Mammary epithelial cell (primary cell): ENCODE data around the gene SLIT1.

ENCODE experiments used
- CTCF ChIP-seq, 2 donors: IDR thresholded peaks in 1 of 2; conservative IDR thresholded peaks in 1 of 2; 2 replicates each; pipeline ENCODE4 v1.5.1; 2011 to 2012; ENCODE audit warnings: inconsistent platforms in 2 of 2, low read length in 2 of 2, mild to moderate bottlenecking in 2 of 2, control low read depth in 1 of 2, low read depth in 1 of 2; ENCODE audit not compliant: insufficient read depth in 1 of 2; ENCODE audit errors: extremely low read depth in 1 of 2
- EZH2 ChIP-seq: IDR thresholded peaks from 2 replicates; pipeline ENCODE4 v1.6.1; 2012; ENCODE audit warnings: low read length, inconsistent platforms, borderline replicate concordance

GRCh38 chr10:97154162-97154561, 31.6 kb downstream of the SLIT1 start:
- TF ChIP-seq CTCF (conservative IDR thresholded peaks at IDR 0.05 in 1 of 2, IDR thresholded peaks at IDR 0.05 in 1 of 2; ENCODE audit: extremely low read depth in 1 of 2, insufficient read depth in 1 of 2, low read depth in 1 of 2, low read length in 2 of 2) (no peak), EZH2 (no peak)
